Measurements from ENCODE around the gene SENP2.
"Not testable (repeated sequence)": the region's sequence is repeated elsewhere in the genome, so short reads cannot be mapped to it uniquely, and the experiment has no call there.

The SENP2 gene

DNA sequence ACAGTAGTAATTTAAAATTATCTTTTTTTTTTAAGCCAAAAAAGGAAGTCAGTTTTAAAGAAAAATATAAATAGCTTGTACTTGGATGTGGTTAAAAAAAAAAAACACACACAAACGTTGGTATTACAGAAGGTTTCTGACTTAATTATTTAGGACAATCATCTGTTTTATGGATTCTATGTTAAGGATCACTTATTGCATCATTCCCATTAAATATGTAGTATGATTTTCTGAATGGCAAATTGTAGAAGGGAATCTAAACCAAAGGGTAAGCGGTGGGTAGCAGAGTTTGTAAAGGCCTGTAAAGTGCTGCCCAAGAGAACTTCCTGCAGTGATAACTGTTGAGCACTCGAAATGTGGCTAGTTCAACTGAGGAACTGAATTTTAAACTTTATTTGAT is 8.0 kb downstream of the SENP2 start:
- DNase-seq, result no peak

DNA sequence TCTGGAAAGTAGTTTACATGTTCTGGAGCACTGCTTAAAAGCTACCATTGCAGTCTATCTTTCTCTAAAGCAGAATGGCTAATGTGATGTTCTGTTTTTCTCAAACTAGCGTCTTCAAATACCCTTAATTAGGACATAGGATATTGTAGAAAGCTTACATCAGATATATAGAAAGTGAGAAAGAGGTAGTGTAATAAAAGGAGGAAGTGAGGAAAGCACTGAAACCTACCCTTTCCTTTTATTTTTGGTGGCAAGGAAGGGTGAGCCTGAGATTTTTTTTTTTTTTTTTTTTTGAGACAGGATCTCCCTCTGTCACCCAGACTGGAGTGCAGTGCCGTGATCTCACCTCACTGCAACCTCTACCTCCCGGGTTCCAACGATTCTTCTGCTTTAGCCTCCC is 9.4 kb downstream of the SENP2 start:
- no peak for DNase-seq

DNA sequence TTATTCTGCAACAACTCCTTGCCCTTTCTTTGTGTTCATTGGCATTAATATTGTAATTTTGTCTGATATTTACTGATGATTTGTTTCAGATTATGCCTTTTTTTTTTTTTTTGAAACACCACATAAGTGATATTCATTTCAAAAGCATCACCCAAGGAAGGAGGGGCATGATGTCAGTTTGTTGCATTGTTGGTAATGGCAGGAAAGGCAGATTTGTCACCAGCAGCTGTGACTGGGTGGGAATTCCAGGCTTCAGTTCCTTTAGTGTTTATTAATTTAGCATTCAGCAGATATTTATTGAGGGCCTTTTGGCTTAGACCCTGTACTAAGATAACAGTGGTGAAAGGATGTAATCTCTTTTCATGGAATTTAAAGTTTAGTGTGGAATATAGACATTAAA is 19.5 kb downstream of the SENP2 start:
- DNase-seq, result no peak

DNA sequence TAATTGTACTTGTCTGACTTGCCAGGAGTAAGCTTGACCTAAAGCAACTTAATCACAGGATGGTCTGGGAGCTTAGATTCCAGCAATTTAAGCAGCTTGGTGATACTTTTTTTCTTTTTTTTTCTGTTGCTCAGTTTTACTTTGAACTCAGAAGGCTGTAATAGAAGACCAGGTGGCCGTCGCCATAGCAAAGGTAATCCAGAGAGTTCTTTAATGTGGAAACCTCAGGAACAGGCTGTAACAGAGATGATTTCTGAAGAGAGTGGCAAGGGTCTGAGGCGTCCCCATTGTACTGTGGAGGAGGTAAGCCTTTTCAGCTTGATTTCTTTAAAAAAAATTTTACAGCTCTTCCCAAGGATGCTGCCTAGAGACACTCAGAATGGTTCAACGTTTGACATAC is 20.1 kb downstream of the SENP2 start:
- no peak for DNase-seq

DNA sequence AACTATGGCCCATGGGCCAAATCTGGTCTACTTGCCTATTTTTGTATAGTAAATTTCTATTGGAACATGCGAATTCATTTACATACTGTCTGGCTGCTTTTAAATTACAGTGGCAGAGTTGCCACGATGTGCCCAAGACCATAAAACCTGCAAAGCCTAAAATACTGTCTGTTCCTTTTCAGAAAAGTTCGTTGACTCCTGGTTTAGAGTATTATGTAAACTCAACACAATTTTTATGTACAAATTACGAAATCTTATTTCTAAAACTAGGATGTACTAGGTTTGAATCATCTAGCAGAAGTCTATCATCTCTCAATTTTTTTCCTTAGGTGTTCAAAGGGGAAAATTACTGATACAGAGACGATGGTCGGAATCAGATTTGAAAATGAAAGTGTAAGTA is 26.9 kb downstream of the SENP2 start:
- DNase-seq, result no peak

DNA sequence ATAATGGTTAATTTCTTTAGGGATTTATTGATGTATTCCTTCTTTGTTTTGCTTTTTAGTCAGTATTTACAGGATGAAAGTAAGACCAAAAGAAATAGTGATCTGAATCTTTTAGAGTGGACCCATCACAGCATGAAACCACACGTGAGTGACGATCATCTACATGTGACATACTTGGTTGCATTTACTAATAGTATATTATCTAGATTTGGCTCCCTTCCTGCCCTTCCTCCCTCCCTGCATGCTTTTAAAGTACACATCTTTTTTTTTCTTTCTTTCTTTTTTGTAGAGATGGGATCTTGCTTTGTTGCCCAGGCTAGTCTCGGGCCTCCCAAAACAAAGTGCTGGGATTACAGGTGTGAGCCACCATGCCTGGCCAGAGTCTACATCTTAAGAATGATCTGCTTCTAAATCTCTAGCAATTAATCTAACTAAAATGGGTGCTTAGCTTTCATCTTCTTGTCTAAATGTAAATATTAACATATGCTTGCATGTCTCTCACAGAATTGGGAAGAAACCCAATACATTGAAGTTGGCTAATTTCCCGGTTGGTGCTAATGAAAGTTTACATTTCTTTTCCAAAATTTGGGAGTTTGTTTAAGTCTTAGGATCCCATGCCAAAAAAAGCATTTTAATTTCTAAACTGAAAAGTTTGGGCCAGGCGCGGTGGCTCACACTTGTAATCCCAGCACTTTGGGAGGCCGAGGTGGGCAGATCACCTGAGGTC is 38.0 kb downstream of the SENP2 start:
- no peak for DNase-seq

DNA sequence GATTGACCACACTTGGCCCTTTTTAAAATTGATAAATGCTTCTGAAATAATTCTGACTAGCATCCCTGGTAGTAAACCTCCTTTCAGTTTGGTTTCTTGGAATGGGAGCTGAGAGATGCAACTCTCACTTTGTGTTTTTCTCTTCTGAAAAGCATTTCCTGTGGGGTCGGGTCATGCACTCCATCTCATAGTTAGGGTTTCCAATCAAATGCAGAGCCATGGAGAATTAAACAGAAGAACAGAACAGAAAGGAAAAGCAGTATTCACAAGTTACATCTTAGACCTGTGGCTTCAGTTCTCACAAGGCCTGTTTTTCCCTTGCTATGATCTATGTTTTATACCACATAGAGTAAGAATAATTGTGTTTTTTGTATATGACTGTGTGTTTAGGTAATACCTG is 39.7 kb downstream of the SENP2 start:
- DNase-seq, result no peak

DNA sequence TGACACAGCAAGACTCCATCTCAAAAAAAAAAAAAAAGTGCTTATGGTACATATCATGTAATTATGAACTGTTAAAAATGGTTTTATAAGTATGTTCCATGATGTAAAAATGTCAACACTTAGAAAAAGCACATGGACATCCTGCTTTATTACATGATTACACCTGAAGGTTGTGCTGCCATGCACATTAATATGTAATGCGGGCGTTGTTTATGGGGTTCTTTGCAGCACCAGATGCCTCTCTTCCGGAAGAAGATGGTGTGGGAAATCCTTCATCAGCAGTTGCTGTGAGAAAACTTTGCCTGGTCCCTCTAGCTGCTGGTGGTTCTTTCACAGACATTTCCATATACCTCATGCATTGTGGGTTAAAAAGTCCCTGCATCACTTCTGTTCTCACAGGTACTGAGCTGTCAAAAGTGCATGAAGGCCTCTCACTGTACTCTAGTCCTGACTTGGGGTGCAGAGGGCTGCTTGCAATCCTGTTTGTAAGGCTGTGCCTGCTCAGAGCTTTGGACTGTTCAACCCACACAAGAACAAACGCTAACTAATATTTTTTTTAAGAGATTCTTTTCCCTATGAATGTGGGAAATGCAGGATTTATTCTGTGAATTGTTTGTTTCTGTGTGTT is 43.6 kb downstream of the SENP2 start:
- DNase-seq, result no peak

DNA sequence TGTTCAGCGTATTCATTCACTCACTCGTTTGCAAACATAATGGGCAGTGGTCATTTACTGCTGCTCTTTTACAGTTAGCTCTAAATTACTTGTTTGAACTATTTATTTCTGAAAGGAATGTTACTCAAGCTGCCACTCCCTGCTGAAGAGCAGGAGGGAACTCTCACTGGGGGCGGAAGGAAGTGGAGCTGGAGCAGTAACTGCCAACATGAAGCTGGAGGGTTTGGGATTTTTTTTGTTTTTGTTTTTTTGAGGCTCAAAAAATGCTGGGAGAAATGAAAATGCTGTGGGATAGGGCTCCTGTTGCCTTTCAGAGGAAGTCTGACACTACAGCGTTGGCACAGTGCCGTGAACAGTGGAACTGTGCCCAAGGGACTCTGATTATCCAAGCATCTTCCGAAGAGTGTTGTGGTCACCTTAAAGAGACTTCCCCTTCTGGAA is 44.1 kb downstream of the SENP2 start:
- DNase-seq, result no peak

DNA sequence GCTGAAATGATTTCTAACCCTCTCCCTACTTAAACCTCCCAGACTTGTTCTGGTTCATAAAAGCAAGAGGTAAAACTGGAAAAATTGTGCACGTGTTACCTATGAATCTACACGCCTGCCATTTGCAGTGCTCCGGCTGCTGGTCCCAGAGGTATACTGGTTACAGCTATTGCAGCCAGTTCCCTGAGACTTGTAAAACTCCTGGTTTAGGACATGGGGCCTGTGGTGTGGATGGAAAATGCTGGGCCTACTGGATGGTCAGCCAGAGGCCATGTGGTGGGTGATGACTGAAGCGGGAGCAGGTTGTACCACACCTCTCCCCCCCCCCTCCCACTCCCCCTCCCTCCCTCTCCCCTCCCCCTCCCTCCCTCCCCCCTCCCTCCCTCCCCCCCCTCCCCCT is 45.0 kb downstream of the SENP2 start:
- DNase-seq, result no peak

DNA sequence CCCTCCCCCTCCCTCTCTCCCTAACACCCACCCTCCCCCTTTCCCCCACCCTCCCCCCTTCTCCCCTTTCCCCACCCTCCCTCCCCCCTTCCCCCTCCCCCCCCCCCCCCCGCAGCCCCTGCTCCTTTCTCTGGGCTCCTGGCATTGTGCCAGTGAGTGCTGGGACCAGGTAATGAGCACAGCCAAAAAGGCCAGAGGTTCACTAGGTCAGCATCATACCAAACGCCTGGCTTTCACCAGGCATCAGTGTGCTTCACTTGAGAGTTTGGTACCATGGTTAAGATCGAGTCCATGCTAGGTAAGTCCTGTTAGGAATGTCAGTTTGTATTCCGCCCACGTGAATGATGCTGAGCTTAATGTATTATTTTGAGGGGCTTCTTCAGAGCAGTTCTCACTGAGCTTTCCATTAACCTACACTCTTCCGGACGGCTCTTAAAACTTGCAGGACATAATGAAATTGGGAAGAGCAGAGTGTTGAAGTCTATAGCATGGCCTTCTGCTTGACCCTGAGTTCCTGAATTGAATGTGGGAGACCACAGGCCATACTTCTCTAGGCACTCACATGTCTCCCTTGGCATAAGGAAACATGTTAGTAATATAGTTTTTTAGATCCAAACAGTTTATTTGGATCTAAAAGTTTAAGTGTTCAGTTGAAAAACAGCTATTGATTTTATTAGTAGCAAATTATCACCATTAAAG is 45.6 kb downstream of the SENP2 start:
- DNase-seq, result no peak

DNA sequence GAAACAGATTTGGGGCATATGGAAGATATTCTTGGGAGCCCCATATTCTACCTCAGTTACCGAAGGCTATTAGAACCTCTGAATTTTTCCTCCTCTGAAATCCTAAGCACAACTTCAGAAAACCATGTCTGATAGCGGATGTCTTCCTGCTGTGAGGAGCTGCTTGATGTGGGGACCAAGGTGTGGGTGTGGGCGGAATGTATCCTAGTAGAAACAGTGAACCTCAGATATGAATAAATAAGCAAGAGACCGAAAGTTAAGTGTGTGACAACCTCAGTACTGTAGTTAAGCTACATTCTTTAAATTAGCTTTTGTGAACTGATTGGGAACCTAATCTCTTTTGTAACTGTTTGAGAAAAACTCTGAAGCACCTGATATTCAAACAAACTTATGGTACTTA is 46.9 kb downstream of the SENP2 start:
- no peak for DNase-seq

DNA sequence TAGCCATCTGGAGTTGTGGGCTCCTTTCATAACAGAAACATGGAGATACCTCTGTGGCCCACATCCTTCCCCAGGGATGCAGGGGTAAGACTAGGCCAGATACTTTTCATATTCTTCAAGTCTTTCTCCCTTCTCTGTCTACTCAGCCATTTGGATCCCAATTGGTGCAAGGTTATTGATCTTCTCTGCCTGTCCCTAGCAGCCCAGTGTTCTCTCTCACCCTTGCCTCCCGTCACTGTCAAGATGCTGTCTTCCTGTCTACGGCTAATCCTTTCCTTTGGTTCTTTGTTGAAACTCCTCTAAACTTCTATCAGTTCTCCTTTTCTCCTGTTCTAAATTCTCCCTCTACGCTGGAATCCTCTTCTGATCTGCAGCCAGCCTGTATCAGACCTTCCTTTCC is 51.3 kb downstream of the SENP2 start:
- DNase-seq, result no peak

DNA sequence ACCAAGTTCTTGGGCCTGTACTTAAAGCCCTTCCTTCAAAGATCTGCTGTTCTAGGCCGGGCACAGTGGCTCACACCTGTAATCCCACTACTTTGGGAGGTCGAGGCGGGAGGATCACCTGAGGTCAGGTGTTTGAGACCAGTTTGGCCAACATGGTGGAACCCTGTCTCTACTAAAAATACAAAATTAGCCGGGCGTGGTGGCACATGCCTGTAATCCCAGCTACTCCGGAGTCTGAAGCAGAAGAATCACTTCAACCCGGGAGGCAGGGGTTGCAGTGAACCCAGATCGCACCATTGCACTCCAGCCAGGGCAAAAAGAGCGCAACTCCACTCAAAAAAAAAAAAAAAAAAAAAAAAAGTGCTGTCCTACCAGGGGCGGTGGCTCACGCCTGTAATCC is 52.6 kb downstream of the SENP2 start:
- not testable (repeated sequence) for DNase-seq

DNA sequence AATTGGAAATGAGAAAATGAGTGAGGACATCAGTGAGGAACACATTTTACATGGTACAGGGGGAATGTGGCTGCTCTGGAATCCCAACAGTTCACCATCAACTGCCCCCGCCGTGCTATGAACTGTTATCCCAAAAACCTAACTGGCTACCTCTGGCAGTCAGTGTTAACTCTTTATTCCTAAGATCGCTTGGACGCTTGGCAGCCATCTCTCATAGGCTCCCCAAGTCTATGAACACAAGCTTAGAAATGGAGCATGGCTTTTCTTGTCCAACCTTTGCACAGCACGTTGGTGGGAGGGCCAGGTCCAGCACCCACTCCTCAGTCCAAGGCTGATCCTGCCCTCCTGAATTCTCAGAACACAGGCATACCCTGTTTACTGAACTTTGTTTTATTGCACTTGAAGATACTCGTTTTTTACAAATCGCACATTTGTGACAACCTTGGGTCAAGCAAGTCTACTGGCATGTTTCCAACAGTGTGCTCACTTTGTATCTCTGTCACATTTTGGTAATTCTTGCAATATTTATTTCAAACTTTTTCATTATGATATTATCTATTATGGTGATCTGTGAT is 53.6 kb downstream of the SENP2 start:
- DNase-seq, result no peak

DNA sequence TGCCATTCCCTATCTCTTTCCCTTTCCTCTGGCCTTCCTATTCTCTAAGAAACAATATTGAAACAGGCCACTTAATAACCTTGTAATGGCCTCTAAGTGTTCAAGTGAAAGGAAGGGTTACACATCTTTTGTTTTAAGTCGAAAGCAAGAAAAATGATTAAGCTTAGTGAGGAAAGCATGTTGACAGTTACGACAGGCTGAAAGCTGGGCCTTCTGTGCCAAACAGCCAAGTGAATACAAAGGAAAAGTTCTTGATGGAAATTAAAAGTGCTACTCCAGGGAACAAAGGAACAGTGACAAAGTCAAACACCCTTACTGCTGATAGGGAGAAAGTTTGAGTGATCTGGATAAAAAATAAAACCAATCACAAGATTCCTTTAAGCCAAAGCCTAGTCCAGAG is 54.2 kb downstream of the SENP2 start:
- DNase-seq, result no peak

DNA sequence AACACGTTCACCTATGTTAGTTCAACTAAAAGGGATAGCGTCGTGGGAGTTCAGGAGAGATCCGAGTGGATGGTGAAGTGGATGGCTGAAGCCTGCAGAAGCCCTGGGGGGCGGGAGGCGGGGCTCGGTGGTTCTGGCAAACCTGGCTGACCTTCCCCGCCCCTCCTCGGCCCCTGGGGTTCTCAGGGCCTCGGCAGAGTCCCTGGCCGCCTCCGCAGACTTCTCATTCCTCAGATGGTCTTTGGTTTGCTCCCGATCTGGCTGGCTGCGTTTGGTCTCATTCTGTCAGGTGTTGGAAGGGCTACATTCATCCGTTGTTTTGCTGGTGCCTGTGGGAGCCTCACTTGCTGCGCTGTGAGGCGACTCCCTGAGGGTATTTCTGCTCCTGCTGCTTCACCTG is 59.1 kb downstream of the SENP2 start:
- DNase-seq, result not testable (repeated sequence)

DNA sequence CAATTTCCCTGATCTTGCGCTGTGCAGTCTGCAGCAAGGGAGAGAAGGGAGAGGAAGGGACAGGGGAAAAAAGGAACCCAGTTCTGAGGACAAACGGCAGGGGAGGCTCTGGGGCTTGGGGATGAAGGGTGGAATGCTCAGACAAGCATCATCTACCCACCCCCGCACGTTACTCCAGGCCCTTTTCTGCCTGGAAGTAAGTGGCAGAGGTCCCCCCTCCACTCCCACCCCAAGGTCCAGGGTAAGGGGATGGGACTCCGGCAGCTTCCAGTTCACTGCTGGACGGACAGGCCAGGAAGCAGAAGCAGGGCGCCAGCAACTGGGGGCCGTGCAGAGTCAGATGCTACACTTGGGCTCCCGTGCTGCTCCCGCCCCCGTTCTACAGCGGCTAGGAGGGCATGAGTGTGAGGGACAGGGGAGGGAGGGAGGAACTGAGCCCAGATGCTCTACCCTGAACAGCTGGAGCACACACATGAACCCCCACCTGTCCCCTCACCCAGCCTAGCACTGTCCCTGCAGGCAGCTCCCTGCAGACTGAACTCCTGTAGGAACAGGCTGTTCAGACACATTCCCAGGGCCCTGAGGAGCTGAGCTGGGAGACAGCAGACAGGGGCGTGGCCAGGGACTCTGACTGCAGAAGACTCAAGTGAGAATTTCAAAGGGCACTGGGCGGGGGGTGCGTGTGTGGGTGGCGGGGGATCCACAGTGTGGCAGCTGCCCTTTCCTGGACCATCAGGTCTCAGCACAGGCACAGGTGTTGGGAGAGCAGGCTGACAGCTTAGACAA is 59.7 kb downstream of the SENP2 start:
- DNase-seq, result no peak

DNA sequence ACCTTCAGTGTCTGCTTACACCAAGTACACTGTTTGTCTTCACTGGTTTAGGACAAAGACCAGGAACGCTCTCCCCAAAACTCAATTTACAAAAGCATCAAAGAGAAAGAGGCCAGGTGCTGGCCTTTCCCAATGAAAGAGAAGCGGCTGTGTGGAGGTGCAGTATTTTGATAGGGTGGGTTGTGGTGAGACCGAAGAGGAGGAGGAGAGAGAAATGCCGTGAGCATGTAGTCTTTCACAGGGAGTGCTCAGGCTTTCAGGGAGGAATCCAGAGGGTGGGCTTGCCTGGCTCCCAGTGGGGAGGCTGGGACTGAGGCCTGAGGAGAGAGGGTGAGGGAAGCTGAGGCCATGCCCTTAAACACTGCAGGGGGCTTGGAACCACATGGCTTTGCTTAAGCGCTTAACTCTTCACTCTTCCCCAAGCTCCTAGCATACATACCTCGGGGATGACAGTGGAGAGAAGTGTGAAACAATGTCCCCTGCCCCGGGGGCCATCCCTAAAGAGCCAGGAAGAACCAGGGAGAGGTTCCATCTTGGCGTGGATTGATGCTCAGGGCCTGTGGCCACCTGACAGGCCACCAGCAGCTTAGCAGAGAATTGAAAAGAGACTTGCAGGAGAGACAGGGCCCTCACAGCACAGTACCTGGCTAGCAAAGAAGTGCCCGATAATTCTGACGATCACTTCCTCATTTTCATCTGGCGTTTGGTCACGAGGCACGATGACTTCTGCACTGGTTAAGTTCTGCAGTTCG is 60.5 kb downstream of the SENP2 start:
- no peak for DNase-seq

DNA sequence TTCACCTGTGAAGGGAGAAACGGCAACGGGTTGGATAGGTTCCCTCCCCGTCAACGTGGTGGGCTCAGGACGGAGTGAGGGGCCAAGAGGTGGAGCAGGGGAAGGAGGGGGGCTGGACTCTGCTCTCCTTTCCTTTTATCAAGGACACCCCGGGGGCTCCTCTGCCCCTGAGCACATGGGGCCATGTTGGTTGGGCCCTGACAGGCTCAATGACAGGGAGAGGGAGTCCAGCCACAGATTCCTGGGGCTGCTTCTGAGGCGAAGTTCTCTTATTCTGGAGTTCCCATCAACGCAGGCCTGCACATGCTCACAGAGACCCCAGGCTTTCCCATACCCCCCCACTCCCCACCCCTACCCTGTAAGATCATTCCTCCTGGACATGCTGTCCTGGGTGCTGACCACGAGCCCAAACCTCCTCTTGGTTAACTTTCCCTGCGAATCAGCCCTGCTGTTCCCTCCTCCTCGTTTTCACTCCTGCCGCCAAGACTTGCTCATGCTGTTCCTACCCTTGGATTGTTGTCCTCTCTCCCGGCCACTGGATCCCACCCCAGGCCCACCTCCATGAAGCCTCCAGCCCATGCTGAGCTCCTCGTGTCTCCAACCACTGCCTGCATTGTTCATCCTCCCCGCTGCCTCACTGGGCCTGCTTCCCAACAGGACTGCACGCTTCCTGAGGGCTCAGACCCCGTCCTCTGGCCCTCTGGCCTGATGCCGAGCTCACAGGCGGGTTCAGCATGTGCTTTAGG is 61.2 kb downstream of the SENP2 start:
- no peak for DNase-seq

DNA sequence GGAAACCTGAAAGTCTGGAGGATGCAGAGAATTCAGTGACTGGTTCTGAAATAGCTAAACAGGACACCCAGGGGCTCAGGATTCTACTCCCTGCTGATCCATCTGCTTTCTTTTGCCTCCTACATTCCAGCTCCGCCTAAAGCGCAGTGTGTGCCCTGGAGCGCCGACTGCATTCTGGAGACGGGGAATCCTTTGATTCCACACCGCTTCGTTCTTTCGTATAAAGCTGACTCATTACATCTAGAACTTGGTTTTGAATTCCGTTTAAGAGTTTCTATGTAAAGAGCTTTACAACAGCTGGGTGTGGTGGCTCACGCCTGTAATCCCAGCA is 61.8 kb downstream of the SENP2 start:
- DNase-seq, result no peak

DNA sequence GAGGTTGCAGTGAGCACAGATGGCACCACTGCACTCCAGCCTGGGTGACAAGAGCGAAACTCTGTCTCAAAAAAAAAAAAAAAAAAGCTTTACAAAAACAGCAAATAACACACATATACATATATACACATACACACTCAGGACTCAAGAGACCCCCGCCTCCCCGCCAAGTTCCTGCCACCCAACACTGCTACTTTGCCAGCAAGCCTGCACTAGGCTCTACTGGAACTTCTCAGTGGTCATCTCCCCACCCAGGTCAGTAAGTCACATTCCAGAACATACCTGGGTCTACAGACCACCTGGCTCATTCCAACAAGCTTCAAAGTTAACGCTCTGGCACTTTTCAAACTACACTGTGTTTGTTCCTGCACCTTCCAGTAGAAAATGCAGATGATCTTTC is 62.3 kb downstream of the SENP2 start:
- no peak for DNase-seq

All from NCI-H1417 treated with DMSO at 0.1 percent for 48 hours (cell line).